Measurements from ENCODE around the gene TRIP12.
"Not testable (repeated sequence)": the region's sequence is repeated elsewhere in the genome, so short reads cannot be mapped to it uniquely, and the experiment has no call there.

Gene TRIP12

GRCh38 chr2:229921892-229922448 is at the start of gene TRIP12:
Gene TRIP12 (minus strand): TSS chr2:229922009. CDS start chr2:229880079, 41,930 bp downstream.
- Mint-ChIP-seq H3K27ac (peak within 1 kb of the TSS; percentile 100), H3K4me1 (peaks cover 32% of the 10 kb centered on the region), H3K27me3 (ENCODE audit: low read depth, poor library complexity) (no peaks in the 10 kb centered on the region), H3K9me3 (no peaks in the 10 kb centered on the region), H3K36me3 (ENCODE audit: low read depth) (peaks cover 29% of the 10 kb centered on the region), H3K4me3 (peak within 1 kb of the TSS; percentile 100)
- TF ChIP-seq, protein P1, sequence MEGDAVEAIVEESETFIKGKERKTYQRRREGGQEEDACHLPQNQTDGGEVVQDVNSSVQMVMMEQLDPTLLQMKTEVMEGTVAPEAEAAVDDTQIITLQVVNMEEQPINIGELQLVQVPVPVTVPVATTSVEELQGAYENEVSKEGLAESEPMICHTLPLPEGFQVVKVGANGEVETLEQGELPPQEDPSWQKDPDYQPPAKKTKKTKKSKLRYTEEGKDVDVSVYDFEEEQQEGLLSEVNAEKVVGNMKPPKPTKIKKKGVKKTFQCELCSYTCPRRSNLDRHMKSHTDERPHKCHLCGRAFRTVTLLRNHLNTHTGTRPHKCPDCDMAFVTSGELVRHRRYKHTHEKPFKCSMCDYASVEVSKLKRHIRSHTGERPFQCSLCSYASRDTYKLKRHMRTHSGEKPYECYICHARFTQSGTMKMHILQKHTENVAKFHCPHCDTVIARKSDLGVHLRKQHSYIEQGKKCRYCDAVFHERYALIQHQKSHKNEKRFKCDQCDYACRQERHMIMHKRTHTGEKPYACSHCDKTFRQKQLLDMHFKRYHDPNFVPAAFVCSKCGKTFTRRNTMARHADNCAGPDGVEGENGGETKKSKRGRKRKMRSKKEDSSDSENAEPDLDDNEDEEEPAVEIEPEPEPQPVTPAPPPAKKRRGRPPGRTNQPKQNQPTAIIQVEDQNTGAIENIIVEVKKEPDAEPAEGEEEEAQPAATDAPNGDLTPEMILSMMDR (IDR thresholded peaks at IDR 0.05), result no peak
- peak; percentile 92 for DNase-seq

DNA sequence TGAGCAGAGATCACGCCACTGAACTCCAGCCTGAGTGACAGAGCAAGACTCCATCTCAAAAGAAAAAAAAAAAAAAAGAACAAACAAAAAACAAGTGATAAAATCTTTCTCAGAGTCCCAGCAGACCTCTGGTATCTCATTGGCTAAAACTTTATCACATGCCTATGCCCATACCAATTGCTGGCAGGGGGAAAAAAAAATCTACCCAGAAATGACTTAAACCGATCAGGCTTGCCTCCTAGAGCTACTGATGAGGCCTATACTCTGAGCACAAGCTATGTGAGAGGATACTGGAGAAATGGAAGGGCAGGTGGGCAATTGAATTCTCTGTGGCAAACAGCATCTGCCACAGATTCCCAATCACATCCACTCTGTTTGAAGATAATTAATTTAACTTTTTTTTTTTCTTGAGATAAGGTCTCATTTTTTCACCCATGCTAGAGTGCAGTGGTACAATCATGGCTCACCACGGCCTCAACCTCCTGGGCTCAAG is 49.5 kb upstream of the TRIP12 start:
- H3K36me3 Mint-ChIP-seq (ENCODE audit: low read depth), result peaks cover 4% of the 10 kb centered on the region
- no peaks in the 10 kb centered on the region for H3K4me1 Mint-ChIP-seq
- H3K27me3 Mint-ChIP-seq (ENCODE audit: low read depth, poor library complexity), result peaks cover 5% of the 10 kb centered on the region
- H3K27ac Mint-ChIP-seq, result no peak overlapping the region
- TF ChIP-seq, protein P1 (IDR thresholded peaks at IDR 0.05), result no peak
- H3K9me3 Mint-ChIP-seq, result peaks cover 5% of the 10 kb centered on the region
- H3K4me3 Mint-ChIP-seq, result no peak overlapping the region
- DNase-seq, result no peak

DNA sequence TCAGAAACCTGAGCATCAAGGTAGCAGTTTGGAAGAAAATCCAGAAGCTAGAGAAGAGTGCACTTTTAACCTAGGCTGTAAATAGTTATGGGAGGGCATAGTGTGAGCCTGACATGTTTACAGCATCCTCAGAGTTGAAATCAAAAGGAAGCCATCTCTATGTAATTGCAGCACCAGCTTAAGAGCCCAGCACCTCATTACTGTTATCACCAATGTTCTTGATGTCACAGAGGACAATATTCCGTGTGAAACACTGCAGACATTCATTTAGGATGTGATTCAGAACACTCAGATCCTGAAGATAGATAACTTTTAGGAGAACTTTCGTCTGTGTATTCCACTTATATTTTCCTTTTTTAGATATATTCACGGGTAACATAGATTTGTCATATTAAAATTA is 48.6 kb upstream of the TRIP12 start:
- TF ChIP-seq, protein P1 (IDR thresholded peaks at IDR 0.05), result no peak
- no peak overlapping the region for H3K4me3 Mint-ChIP-seq
- peaks cover 5% of the 10 kb centered on the region for H3K27me3 Mint-ChIP-seq (ENCODE audit: low read depth, poor library complexity)
- peaks cover 10% of the 10 kb centered on the region for H3K9me3 Mint-ChIP-seq
- H3K36me3 Mint-ChIP-seq (ENCODE audit: low read depth), result no peaks in the 10 kb centered on the region
- H3K27ac Mint-ChIP-seq, result no peak overlapping the region
- no peak for DNase-seq
- no peaks in the 10 kb centered on the region for H3K4me1 Mint-ChIP-seq

- H3K27ac Mint-ChIP-seq, result no peak overlapping the region
- peaks cover 10% of the 10 kb centered on the region for H3K9me3 Mint-ChIP-seq
- H3K4me3 Mint-ChIP-seq, result no peak overlapping the region
- no peaks in the 10 kb centered on the region for H3K4me1 Mint-ChIP-seq
- no peak for DNase-seq
- peaks cover 3% of the 10 kb centered on the region for H3K36me3 Mint-ChIP-seq (ENCODE audit: low read depth)
- peaks cover 5% of the 10 kb centered on the region for H3K27me3 Mint-ChIP-seq (ENCODE audit: low read depth, poor library complexity)
- TF ChIP-seq, protein P1 (IDR thresholded peaks at IDR 0.05), result no peak
Observed at GRCh38 chr2:229969921-229970320, 48.1 kb upstream of the TRIP12 start.

- H3K9me3 Mint-ChIP-seq; H3K27me3 Mint-ChIP-seq (ENCODE audit: low read depth, poor library complexity); H3K4me1 Mint-ChIP-seq; DNase-seq; H3K27ac Mint-ChIP-seq; H3K4me3 Mint-ChIP-seq: not testable (repeated sequence)
- H3K36me3 Mint-ChIP-seq (ENCODE audit: low read depth), result peaks cover 17% of the 10 kb centered on the region
Observed at GRCh38 chr2:229963596-229963995, 41.8 kb upstream of the TRIP12 start.

DNA sequence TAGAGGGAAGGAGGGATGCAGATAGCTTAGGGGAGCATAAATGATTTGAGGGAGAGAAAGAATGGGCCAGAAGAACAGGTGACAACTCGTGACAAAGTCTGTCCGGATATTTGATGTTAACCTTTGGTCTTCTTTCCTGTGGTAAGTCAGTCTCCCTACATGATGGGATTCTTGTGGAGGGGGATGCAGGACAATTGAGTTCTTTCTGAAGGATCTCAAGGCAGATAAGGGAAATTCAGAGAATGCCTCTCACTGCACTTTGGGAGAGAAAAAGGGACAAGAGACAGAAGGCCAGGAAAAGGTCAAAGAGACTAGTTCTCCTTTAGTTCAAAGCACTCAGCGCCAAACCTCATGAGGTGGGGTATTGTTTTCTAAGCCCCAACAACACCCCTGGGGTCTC is 34.7 kb upstream of the TRIP12 start:
- TF ChIP-seq, protein P1 (IDR thresholded peaks at IDR 0.05), result no peak
- peak overlapping the region; percentile 38 for H3K27ac Mint-ChIP-seq
- DNase-seq, result no peak
- H3K27me3 Mint-ChIP-seq (ENCODE audit: low read depth, poor library complexity), result no peaks in the 10 kb centered on the region
- peaks cover 16% of the 10 kb centered on the region for H3K36me3 Mint-ChIP-seq (ENCODE audit: low read depth)
- H3K9me3 Mint-ChIP-seq, result no peaks in the 10 kb centered on the region
- H3K4me1 Mint-ChIP-seq, result peaks cover 8% of the 10 kb centered on the region
- no peak overlapping the region for H3K4me3 Mint-ChIP-seq
